Measurements from ENCODE around the gene ADGRE2. TPM values are rescaled to one million over a fixed set of nuclear protein-coding genes. Genes with fewer than 3 reads are reported as not detected.

Gene ADGRE2
- 0.11 TPM in 1 of 2 replicates, not detected in the other for total RNA-seq

DNA sequence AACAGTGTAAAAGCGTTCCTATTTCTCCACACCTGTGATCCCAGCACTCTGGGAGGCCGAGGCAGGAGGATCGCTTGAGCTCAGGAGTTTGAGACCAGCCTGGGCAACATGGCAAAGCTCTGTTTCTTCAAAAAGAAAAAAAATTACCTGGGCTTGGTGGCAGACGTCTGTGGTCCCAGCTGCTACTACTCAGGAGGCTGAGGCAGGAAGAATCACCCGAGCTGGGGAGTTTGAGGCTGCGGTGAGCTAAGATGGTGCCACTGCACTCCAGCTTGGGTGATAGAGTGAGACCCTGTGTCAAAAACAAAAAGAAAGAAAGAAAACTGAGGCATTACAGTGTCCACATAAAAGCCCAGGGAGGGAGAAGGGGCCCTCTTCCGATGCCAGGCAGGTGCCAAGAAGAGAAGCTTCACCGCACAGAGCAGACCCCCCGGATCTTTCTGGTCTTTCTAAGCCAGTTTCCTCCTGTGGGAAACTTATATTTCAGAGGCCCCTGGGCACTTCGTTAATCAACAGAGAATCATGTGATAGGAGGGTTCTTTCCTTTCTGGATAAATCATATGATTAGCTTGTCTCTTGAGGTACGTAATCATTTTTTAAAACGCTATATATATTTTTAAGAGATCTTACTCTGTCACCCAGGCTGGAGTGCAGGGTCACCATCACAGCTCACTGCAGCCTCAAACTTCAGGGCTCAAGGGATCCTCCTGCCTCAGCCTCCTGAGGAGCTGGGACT lies at the start of gene ADGRE2:
Gene ADGRE2, minus strand, starts transcription at position 451 of the 736 bp plus-strand sequence. CDS start 1,804 bp downstream, outside the sequence.

DNA sequence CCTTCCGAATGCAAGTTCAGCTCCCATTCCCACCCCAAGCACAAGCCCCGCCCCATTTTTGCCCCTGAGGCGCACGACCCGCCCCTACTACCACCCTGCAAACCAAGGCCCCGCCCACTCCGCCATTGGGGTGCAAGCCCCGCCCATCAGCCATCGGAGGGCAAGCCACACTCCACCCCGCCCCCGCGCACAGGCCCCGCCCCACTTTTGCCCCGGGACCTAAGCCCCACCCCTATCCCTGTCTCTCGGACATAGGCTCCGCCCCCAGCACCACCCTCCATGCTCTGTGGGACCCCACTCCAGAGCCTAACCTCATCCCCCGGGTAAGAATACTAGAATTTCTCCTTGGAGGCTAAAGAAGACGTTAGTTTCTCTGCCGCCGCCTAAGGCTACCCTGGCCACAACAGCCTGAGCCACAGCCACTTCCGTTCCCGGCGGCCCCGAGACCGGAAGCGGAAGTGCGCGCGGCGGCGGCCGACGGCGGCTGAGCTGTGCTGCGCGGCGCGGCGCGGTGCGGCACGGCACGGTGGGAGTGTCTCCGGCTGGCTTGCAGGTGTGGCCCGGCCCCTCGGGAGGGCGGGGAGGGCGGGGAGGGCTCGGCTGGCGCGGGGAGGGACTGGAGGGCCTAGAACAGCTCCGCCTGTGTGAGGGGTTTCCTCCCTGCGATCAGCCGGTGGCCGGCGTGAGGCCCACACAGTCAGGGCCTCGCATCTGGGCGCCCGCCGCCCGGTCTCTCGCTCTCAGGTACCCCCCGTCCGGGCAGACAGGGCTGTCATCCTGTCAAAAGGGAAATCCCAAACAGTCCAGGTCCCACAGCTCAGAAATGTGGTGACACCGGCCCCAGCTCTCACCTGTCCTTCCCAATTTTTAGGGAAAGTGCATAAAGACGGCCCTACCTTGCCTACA lies 88.5 kb downstream of the ADGRE2 start, which contains the start of gene ZNF333:
Gene ZNF333, plus strand, starts transcription at position 451 of the 906 bp plus-strand sequence. CDS start 3,444 bp downstream, outside the sequence.

Small RNA genes within 50 kb of the gene (small RNA-seq; reads per million reads assigned to genes)
- not detected for gene AC005255.1

Other genes starting within 250 kb of the ADGRE2 start
- 47.0 and 61.5 TPM in 2 replicates for gene TECR, start 249.0 kb downstream of the ADGRE2 start, total RNA-seq
- 147 and 171 TPM in 2 replicates for gene NDUFB7, start 206.5 kb downstream of the ADGRE2 start, total RNA-seq
- under 0.01 TPM in 1 of 2 replicates, not detected in the other for gene CLEC17A, start 195.5 kb downstream of the ADGRE2 start, total RNA-seq
- gene ADGRE3, start 103.7 kb downstream of the ADGRE2 start, total RNA-seq = not detected in 2 replicates
- gene ZNF333, start 88.5 kb downstream of the ADGRE2 start, total RNA-seq = 17.3 and 21.8 TPM in 2 replicates
- not detected in 2 replicates for gene OR7A5, start 56.6 kb upstream of the ADGRE2 start, total RNA-seq
- gene OR7C1, start 56.6 kb upstream of the ADGRE2 start, total RNA-seq = not detected in 2 replicates
- not detected in 2 replicates for gene OR7A10, start 70.4 kb upstream of the ADGRE2 start, total RNA-seq
- gene OR7A17, start 107.6 kb upstream of the ADGRE2 start, total RNA-seq = not detected in 2 replicates
- not detected in 2 replicates for gene OR7C2, start 162.9 kb upstream of the ADGRE2 start, total RNA-seq
- not detected in 2 replicates for gene SLC1A6, start 201.3 kb upstream of the ADGRE2 start, total RNA-seq